HCEC 1CT (cell line): ENCODE measurements around the gene MINDY3.
"Not testable (repeated sequence)": the region's sequence is repeated elsewhere in the genome, so short reads cannot be mapped to it uniquely, and the experiment has no call there.

Source experiments
- DNase-seq: peaks from one replicate; pipeline ENCODE4 v3.0.0-alpha.2; 2017

MINDY3 gene

DNA sequence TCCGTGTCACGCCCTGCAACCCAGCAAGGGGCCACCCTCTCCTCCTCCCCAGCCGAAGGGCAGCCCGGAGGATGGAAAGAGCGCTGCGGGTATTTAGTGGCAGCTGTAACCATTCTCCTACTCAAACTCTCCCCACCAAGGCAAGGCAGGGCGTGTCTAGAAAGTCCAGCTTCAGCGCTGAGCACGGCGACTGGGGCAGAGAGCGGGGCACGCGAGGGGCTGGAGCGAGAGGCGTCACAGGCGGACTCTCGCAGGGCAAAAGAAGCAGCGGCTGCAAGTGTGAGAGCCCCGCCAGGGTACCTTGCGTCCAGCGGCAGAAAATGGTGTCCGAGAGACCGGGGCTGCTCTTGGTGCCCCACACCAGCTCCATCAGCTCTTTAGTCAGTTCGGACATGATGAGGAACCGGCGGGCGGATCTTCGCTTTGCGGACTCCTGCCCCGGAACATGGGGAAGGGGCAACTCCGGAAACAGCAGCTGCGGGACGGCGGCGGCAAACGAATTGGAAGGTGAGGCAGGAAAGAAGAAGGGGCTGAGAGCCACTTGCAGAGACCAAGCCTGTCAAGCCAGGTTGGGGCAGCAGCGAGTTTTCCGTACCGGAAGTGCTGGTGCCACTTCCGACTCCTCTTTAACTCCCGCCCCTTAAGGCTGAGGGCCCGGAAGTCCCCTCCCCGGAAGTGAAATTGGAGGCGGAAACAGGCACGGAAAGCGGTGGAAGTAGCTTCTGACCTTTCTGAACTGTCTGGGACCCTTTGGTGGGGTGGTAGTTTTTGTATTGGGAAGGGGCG, at the start of gene MINDY3:
Gene MINDY3 (minus strand): TSS at position 602 of the 786 bp plus-strand sequence. CDS start 208 bp downstream, at position 394.
- peak; percentile 81 for DNase-seq

DNA sequence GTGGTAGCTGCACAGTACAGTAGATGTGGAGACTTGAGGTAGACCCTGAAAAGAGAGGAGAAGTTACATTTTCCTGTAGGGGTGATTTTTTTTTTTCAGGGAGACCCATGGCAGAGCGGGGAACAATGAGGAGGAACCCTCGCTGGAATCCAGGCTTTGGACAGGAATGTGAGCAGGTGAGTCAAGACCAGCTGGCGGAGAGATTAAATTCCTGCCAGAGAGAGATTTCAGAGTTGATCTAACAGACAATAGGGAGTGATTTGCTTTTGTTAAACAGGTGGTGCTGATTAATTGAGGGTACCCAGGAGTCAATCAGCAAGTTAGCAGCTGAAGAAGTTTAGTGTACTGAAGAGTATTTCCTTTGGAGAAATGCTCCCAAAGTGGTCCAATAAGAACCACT, 41.6 kb upstream of the MINDY3 start:
- DNase-seq: no peak

DNA sequence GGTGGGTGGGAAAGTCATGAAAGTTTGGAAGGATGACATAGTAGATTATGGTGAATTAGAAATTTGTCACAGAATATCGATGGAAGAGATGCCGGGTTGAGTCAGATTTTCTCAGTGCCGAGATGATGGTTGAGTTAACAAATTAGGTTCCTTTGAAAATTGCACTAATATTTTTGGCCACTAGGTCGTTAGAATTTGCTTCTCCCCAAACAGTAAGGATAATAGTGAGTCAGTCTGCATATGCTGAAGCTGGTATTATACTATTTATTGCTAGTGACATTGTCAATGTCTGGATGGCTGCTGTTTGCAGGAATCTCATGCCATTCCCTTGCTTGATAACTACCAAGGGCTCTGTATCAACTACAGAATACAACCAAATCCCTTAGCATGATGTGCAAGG, 37.7 kb upstream of the MINDY3 start:
- DNase-seq: peak; percentile 54

DNA sequence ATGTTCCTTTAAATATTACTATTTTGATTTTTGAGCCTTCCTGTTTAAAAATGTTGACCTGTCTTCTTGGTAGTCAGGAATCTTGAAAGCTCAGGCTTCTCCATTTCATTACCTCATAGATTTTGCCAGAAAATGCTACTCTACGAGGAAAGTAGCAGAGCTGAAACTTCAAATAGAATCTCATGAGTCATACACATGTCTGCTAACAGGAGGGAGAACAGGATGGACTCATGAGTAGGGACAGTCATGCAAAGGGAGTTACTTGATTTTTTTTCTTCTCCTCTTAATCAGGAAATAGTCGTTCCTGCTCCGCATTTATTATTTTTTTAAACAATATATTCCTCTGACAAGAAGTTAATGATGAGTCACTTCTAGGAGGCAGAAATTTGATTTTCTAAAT, 37.0 kb upstream of the MINDY3 start:
- peak; percentile 23 for DNase-seq

DNA sequence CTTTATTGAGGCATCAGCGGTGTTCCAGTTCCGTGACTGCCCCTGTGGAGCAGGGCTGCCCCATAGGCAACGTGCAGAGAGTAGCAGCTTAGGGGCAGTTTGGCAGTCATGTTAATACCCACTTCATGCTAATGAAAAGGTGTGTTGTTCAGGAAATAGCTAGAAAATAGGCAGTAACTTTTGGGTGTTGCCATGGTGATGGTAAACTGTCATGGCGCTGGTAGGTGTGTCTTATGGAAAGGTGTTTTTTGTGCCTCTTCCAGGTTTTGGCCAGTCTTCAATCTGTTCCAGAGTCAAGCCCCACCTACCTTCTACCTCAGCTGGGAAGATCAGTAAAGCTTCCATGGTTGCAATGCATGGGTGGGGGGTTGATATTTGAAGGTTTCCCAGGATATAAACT, 36.3 kb upstream of the MINDY3 start:
- DNase-seq: no peak

DNA sequence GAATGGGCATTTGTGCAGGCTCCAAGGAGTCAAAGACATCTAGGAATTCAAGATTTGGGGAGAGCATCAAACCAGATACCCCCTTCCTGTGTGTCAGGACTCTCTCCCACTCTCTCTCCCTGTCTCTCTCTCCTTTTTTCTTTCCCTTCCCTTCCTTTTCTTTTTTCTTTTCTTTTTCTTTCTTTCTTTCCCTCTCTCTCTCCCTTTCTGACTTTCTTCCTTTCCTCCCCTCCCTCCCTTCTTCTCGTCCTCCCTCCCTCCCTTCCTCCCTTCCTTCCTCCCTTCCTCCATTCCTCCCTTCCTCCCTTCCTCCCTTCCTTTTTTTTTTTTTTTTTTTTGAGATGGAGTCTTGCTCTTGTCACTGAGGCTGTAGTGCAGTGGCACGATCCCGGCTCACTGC, 24.1 kb upstream of the MINDY3 start:
- DNase-seq: no peak

DNA sequence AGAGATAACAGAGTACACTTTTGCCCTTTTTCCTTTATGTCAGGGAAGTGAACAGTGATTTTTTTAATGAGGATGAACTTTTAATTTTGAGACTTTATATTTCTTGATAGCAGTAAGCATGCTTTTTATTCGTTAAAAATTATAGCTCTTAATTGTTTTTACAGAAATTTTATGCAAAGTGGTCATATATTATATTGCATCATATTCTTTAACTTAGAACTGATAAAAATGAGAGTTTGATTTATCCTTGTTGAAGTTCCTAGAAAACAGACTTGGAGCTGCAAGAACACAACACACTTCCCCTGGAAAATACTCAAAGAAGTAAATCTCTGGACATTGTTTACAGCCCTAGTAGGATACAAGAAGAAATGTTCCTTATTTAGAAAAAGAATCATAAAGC, 21.2 kb upstream of the MINDY3 start:
- DNase-seq: no peak

DNA sequence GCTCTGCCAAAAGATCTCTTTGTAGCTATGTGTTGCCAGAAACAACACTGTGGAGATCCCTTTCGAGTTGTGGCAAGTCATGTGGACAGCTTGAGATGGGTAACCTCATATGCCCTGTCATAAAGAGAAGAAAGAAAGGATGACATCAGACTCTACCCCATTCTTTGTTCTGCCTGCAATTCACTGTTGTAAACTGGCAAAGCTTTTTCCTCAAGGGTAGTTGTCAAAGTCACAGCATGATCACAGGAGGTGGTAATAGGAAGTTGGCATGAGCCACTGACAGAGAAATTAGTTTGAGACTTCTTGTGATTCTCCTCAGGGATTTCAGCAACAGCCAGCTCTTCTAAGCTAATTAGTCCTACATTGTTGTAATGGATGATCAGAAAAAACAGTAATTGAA, 19.4 kb upstream of the MINDY3 start:
- DNase-seq: no peak

DNA sequence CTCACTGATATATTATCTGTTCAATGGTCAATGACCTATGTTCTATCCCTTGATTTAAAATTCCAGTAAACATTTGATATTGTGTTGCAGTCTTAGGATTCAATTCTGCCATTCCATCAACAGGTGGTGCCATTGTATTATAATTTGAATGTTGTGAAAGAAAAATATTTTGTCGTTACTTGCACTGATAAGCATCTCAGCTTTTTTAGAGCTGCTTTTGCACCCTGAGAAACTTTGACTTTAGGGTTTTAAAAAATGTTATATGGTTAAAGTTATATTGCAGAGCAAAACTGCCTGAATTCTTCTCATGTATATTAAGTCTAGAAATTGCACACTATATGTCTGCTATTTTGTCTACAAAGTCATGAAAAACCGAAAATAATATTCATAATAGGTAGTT, 18.8 kb upstream of the MINDY3 start:
- peak; percentile 28 for DNase-seq

DNA sequence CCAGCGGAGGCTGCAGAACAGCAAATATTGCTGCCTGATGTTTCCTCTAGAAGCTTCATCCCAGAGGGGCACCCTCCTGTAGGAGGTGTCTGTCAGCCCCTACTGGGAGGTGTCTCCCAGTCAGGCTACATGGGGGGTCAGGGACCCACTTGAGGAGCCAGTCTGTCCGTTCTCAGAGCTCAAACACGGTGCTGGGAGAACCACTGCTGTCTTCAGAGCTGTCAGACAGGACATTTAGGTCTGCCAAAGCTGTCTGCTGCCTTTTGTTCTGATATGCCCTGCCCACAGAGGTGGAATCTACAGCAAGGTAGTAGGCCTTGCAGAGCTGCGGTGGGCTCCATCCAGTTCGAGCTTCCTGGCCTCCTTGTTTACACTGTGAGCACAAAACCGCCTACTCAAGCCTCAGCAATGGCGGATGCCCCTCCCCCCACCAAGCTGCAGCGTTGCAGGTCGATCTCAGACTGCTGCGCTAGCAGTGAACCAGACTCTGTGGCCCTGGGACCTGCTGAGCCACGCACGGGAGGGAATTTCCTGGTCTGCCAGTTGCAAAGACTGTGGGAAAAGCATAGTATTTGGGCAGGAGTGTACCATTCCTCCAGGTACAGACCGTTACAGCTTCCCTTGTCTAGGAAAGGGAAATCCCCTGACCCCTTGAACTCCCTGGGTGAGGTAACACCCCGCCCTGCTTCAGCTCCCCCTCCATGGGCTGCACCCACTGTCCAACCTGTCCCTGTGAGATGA, 17.7 kb upstream of the MINDY3 start:
- DNase-seq: no peak

DNA sequence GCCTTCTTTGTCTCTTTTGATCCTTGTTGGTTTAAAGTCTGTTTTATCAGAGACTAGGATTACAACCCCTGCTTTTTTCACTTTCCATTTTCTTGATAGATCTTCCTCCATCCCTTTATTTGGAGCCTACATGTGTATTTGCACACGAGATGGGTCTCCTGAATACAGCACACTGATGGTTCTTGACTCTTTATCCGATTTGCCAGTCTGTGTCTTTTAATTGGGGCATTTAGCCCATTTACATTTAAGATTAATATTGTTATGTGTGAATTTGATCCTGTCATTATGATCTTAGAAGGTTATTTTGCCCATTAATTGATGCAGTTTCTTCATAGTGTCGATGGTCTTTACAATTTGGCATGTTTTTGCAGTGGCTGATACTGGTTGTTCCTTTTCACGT, 16.0 kb upstream of the MINDY3 start:
- DNase-seq: not testable (repeated sequence)

DNA sequence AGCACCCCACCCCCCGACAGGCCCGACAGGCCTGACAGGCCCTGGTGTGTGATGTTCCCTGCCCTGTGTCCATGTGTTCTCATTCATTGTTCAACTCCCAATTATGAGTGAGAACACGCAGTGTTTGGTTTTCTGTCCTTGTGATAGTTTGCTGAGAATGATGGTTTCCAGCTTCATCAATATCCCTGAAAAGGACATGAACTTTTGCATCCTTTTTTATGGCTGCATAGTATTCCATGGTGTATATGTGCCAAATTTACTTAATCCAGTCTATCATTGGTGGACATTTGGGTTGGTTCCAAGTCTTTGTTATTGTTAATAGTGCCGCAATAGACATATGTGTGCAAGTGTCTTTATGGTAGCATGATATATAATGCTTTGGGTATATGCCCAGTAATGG, 12.3 kb upstream of the MINDY3 start:
- not testable (repeated sequence) for DNase-seq

DNA sequence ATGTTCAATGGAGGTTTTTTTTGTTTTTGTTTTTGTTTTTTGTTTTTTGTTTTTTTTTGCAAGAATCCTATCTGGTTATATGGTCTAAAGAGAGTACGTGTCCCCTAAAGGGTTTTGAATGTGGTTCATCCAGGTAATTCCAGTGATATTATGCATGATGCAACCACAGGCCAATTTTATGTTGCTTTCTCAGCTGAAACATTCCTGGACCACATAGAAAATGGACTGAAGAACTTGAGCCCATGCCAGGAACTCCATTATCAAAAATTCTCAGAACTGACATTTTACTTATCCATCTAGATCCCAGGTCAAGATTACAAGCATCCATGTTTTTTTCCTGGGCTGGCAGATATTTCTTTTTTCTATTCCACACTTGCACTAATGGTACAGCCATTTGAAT, 11.5 kb upstream of the MINDY3 start:
- DNase-seq: no peak

DNA sequence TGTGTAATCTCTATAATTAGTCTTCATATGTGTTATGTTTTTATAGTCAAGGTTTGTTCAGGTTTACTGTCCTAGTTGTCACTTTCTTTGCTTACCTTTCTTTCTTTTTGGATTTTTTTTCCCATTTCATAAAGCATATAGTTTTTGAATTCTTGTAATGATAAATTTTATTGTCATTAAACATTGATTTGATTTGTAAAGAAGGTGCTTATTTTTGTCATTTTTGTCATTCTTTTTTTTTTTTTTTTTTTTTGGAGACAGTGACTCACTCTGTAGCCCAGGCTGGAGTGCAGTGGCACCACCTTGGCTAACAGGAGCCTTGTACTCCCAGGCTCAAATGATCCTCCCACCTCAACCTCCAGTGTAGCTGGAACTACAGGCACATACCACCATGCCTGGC, 9.6 kb upstream of the MINDY3 start:
- no peak for DNase-seq

DNA sequence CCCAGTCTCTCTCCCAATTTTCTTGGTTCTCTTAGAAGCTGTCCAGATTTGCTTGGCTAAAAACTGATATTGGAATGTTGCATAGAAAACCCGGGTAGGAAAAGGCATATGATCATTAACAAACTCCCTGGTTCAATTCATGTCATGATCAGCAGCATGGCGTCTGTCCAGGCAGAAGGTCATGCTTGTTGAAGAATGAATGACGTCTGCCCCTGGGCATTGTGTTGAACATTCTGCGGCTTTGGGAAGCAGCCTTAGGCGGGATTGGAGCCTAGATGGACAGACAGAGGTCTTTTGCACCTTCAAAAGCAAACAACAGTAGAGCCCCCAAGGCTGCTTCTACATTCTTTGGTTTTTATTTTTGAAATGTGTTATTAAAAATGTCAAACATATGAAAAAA, 7.7 kb upstream of the MINDY3 start:
- DNase-seq: no peak

DNA sequence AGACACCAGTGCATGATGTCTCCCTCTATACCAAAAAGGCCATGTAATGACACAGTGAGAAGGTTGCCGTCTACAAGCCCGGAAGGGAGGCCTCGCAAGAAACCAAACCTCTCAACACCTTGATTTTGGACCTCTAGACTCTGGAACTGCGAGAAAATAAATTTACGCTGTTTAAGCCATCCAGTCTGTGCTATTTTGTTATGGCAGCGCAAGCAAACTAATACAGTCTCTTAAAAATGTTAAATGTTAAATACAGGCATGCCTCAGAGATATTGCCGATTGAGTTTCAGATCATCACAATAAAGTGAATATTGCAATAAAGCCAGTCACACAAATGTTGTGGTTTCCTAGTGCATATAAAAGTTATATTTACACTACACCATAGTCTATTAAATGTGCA, 5.0 kb upstream of the MINDY3 start:
- no peak for DNase-seq

DNA sequence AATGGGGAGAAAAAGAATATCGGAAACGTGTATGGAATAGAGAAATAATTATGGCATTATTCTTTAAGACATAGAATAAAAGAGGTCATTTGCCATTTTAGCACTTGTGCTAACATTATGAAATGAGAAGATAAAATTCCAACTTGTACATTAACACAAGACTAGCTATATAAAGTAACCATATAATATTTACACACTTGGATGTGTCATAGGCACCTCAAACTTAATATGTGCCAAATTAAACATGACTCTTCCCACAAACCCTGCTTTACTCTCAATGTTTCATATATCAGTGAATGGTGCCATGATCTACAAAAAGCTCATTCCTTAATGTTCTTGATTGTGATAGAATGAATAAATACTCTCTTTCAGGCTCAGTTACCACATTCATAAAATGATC, 4.1 kb upstream of the MINDY3 start:
- DNase-seq: no peak

DNA sequence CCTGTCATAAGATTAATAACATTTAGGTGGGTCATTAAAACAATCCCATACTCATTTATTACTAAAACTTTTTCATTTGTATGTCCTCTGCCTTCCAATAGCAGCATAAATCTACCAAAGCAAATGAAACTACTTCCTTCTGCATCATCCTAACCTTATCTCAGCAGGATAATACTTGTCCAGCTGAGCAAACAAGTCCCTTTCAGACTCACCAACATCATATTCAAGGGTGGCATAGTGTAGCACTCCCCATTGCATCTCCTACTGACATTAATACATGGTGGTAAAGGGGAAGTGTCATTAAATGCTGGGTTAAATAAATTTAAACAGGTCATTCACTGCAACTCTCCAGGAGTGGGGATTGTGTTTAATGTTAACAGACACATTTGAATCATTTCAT, 3.4 kb upstream of the MINDY3 start:
- no peak for DNase-seq

DNA sequence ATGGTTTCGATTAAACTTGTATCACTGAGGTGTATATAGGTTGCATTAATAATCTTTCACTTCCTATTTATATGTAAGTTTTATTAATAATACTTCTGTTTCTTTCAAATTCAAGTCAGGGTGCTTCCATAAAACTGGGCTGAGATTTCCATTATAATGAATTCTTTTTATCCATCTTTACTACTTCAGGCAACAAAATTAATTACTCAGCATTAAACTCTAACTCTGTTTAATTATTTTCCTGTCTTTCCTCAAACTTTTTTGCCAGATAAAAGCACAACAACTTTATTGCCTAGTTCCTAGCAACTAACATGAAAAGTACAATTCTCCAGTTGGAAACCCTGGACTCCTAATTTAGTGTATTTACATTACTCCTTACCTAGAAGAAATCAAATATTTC, 3.0 kb upstream of the MINDY3 start:
- no peak for DNase-seq

DNA sequence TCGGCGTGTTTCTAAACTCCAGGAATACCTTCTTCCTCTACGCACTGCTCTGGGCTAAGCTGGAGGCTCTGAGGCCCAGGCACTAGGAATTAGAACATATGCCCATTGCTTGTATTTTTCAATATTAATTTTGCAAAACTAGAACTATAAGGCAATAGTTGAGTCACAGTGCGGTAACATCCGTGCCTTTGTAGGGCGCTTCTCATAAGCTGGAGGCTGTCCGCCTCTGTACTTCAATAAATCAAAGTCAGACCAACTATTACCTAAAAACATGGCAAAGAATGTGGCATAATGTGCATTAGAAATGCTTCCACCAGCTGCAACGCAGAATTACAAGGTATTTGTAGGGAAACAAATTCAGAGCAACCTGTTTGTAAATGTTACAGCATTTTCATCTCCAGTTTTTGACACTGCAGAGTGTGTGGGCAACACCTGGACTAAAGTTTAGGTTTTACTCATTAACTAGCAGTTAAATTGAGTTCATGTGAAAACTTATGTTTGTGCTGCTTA, 440 bp upstream of the MINDY3 start:
- no peak for DNase-seq

DNA sequence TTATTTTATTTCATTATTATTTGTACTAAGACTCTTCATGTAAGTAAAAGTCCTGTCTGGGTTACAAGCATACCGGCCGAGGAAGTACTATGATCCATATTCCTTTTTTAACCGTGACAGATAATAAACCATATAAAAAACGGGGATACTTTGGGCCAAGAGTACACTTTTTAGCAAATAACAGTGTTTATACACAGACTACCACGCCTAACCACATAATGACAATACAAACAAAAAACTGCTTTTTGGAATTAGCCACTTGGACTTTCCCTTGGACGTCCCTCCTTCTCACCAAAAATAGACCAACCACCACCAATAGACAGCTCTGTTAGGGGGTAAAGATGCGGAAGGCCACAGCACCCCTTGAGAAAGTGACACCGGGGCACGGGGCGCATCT, 800 bp downstream of the MINDY3 start:
- DNase-seq: no peak

DNA sequence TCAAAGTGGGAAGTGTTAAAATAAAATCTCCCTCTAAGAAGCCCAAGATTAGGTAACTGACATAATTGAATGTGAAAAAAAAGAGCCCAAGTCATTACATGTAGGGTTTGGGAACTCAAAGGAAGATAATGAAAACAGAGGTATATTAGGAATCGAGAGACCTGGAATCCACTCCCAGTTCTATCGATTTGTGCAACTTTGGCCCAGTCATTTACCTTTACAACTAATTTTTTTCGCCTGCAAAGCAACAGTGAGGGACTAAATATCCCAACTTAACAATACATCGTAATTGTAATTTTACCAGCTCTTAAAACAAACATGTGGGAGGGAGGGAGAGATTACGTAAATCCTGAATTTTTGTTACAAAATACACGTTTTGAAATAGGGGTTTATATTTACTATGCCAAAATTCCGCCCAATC, 1.4 kb downstream of the MINDY3 start:
- no peak for DNase-seq

DNA sequence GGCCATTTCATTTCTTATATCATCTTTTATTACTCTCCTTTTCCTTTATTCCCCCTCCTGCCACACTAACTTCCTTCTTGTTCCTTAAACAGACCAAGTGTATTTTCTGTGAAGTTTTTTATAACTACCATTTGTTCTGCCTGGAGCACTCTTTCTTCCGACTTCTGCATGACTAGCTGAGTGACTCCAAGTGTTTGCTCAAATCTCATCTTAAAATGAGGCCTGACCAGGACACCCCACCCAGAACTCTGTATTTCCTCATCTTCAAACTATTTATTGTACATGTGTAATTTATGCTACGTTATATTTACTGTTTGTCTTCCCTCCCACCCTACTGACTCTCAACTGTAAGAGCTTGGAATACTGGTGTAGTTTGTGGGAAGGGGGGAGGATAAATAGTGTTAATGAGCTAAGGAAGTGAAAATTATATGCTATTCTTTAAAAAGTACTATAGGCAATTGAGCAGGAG, 3.2 kb downstream of the MINDY3 start:
- DNase-seq: no peak

DNA sequence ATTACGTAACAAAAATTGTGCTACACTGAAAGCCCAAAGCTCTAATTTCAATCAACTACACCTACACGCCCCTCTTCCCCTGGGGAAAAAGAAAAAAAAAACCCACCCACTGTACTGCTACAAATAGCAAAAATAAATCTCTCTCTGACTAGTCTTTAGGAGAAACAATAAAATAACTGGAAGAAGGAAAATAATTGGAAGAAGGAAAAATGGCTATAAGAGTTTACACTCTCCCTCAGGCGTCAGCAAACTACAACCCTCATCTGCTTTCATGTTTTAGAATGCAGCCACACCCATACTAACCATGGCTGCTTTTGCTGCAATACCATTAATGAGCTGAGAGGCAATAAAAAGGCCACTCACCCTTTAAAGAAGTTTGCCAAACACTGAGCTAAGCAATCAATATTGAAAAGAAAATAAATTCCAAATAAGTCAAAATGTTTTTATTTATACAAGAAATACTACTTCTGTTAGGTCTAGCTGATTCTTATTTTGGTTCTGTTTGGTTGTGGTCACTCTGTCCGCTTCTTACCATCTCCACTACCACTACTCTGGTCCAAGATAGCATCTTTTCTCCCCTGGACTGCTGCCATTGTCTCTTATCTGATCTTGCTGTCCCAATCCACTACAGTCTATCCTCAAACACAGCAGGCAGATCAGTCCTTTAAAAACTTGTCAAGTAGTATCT, 3.8 kb downstream of the MINDY3 start:
- no peak for DNase-seq
